D721Med (cell line): ENCODE measurements around the gene IVD.

Source experiments
- DNase-seq: peaks from one replicate; pipeline ENCODE4 v3.0.0; 2011; ENCODE audit warnings: low spot score; ENCODE audit not compliant: insufficient read length
- FAIRE-seq: peaks from 2 replicates; lab custom pipeline; 2011; peaks lifted over from hg19 to GRCh38; lab: Jason Lieb, UNC
- TF ChIP-seq, protein P1 (sequence below): IDR thresholded peaks from 2 replicates; pipeline ENCODE4 v1.5.1; 2012; ENCODE audit warnings: mild to moderate bottlenecking, control low read depth; ENCODE audit not compliant: insufficient read depth; ENCODE audit errors: missing control alignments

IVD gene

GRCh38 chr15:40467261-40467615, 61.6 kb downstream of the IVD start:
- FAIRE-seq (no peak), DNase-seq (no peak)
- TF ChIP-seq, protein P1, sequence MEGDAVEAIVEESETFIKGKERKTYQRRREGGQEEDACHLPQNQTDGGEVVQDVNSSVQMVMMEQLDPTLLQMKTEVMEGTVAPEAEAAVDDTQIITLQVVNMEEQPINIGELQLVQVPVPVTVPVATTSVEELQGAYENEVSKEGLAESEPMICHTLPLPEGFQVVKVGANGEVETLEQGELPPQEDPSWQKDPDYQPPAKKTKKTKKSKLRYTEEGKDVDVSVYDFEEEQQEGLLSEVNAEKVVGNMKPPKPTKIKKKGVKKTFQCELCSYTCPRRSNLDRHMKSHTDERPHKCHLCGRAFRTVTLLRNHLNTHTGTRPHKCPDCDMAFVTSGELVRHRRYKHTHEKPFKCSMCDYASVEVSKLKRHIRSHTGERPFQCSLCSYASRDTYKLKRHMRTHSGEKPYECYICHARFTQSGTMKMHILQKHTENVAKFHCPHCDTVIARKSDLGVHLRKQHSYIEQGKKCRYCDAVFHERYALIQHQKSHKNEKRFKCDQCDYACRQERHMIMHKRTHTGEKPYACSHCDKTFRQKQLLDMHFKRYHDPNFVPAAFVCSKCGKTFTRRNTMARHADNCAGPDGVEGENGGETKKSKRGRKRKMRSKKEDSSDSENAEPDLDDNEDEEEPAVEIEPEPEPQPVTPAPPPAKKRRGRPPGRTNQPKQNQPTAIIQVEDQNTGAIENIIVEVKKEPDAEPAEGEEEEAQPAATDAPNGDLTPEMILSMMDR, result no peak

DNA sequence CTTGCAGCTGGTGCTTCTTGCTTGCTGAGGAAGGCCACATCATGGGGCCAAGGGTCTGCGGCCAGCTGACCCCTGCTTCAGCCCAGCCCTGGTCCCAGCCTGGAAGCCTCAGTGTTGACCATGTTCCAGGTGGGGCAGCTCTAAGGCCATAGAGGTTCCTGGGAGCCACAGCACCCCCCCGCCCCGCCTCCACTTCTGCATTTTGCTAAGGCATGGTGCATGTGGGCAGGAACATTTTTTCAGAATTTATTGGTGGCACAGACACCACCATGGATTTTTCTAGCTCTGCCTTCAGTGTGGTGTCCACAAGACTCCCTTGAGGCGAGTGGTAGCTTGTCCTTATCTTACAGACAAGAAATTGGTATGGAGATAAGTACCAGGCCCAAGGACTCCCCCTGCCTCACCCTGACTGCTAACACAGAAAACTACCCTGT, 63.3 kb downstream of the IVD start:
- FAIRE-seq, result no peak
- DNase-seq, result no peak
- TF ChIP-seq, protein P1, result no peak

- no peak for DNase-seq
- FAIRE-seq, result no peak
- TF ChIP-seq, protein P1, result no peak
Measured at GRCh38 chr15:40469776-40470390, 64.3 kb downstream of the IVD start.

- TF ChIP-seq, protein P1, result no peak
- DNase-seq (peak; percentile 77), FAIRE-seq (no peak)
Measured at GRCh38 chr15:40470423-40471104, 65.0 kb downstream of the IVD start, which contains the start of gene CHST14. Gene CHST14 (plus strand): TSS chr15:40470984. CDS start chr15:40471214, 230 bp downstream.
